Body of pancreas (tissue), 4 donors: Measurements from ENCODE around the gene CTF1.

Experiments used
- CTCF ChIP-seq, 7 experiments: fragments of 450-650 bp in 4 of 7; fragments of 200-600 bp in 3 of 7; sonication (generic) in 3 of 7; IDR thresholded peaks; one replicate each; pipeline ENCODE4 v1.5.1; 2016 to 2019; ENCODE audit warnings: antibody characterized with exemption in 7 of 7
- POLR2A ChIP-seq, 3 donors: fragments of 450-650 bp; IDR thresholded peaks; one replicate each; pipeline ENCODE4 v1.6.1; 2016; ENCODE audit warnings: antibody characterized with exemption in 3 of 3, mild to moderate bottlenecking in 2 of 3

GRCh38 chr16:30910427-30911029 is 14.1 kb downstream of the CTF1 start:
- no peak for TF ChIP-seq POLR2A (IDR thresholded peaks at IDR 0.05)
- TF ChIP-seq CTCF (IDR thresholded peaks at IDR 0.05), result no peak
